Fibroblast of villous mesenchyme (primary cell): ENCODE results near the gene SIRPD. TPM values are rescaled to one million over a fixed set of nuclear protein-coding genes. Genes with fewer than 3 reads are reported as not detected.

Source experiments
- DNase-seq: peaks from one replicate; pipeline ENCODE4 v3.0.0-alpha.2; 2010; ENCODE audit warnings: low read depth
- H3K4me3 ChIP-seq: 2 replicates; pipeline ENCODE4 v1.5.1; 2011; ENCODE audit warnings: low read depth, mild to moderate bottlenecking, low read length
- CTCF ChIP-seq: IDR thresholded peaks from 2 replicates; pipeline ENCODE4 v1.5.1; 2012; ENCODE audit warnings: low read depth, mild to moderate bottlenecking, low read length; ENCODE audit not compliant: insufficient read depth
- total RNA-seq: library from RNA; depleted of rRNA; stranded (reverse); fragments of >200 nt; gene quantifications from 2 replicates; pipeline ENCODE4 v1.2.3, GENCODE V29; 2012

SIRPD gene
- total RNA-seq, 1 donor, result not detected

GRCh38 chr20:1509237-1509636 is 48.3 kb downstream of the SIRPD start:
- peak; percentile 42 for TF ChIP-seq CTCF
- no peak overlapping the region for H3K4me3 ChIP-seq
- DNase-seq, result peak; percentile 7

- DNase-seq, result no peak
- H3K4me3 ChIP-seq, result no peak overlapping the region
- no peak for TF ChIP-seq CTCF
These were observed 48.9 kb downstream of the SIRPD start for GRCh38 chr20:1508574-1508973.

- TF ChIP-seq CTCF, result no peak
- no peak for DNase-seq
- H3K4me3 ChIP-seq, result no peak overlapping the region
These were observed 50.2 kb downstream of the SIRPD start for GRCh38 chr20:1507276-1507675.

GRCh38 chr20:1505871-1506270 is 51.6 kb downstream of the SIRPD start:
- no peak for TF ChIP-seq CTCF
- H3K4me3 ChIP-seq, result no peak overlapping the region
- DNase-seq, result no peak

GRCh38 chr20:1505361-1505760 is 52.1 kb downstream of the SIRPD start:
- TF ChIP-seq CTCF, result no peak
- DNase-seq, result no peak
- H3K4me3 ChIP-seq, result no peak overlapping the region

- peak; percentile 89 for DNase-seq
- H3K4me3 ChIP-seq, result no peak overlapping the region
- TF ChIP-seq CTCF, result peak; percentile 100
These were observed 53.8 kb downstream of the SIRPD start for GRCh38 chr20:1503564-1504227.

- no peak for DNase-seq
- TF ChIP-seq CTCF, result no peak
- H3K4me3 ChIP-seq, result no peak overlapping the region
These were observed 57.0 kb downstream of the SIRPD start for GRCh38 chr20:1500496-1500895.
